H1 (cell line): ENCODE measurements around the gene ATP5F1C. TPM values are rescaled to one million over a fixed set of nuclear protein-coding genes. Genes with fewer than 3 reads are reported as not detected.

Source experiments
- BACH1 ChIP-seq: IDR thresholded peaks from 2 replicates; pipeline ENCODE4 v1.6.1; 2012; ENCODE audit warnings: low read length, improper control_type of control experiment
- CHD1 ChIP-seq: IDR thresholded peaks from 2 replicates; pipeline ENCODE4 v1.6.1; 2012; ENCODE audit warnings: low read depth, low read length, improper control_type of control experiment
- CTBP2 ChIP-seq: IDR thresholded peaks from 2 replicates; pipeline ENCODE4 v1.7.0; 2011; ENCODE audit warnings: borderline replicate concordance, mild to moderate bottlenecking, moderate library complexity, mixed read lengths, low read length; ENCODE audit not compliant: insufficient read depth, insufficient read length
- GABPA ChIP-seq: IDR thresholded peaks from 2 replicates; pipeline ENCODE4 v1.6.1; 2011; ENCODE audit warnings: mild to moderate bottlenecking, low read length, moderate library complexity, borderline replicate concordance; ENCODE audit not compliant: insufficient read depth
- RAD21 ChIP-seq, 2 experiments: IDR thresholded peaks in 1 of 2; conservative IDR thresholded peaks in 1 of 2; 2 replicates each; pipeline ENCODE4 v1.6.1; 2011; ENCODE audit warnings: low read depth in 2 of 2, low read length in 2 of 2, improper control_type of control experiment in 1 of 2, inconsistent platforms in 1 of 2, mild to moderate bottlenecking in 1 of 2, moderate library complexity in 1 of 2
- polyA plus RNA-seq, 7 experiments: library from polyadenylated mRNA; depleted of rRNA in 3 of 7; stranded (reverse) in 5 of 7; unstranded in 2 of 7; fragments of >200 nt in 5 of 7; fragments of 200-250 nt in 2 of 7; gene quantifications; 1 replicate in 5 of 7; 2 replicates in 1 of 7; 4 replicates in 1 of 7; pipeline versions ENCODE4 v1.2.1 to v1.2.3, GENCODE V29; 2011 to 2013; ENCODE audit warnings: missing spikeins in 2 of 7, mixed read lengths in 2 of 7
- total RNA-seq: library from RNA; stranded (reverse); fragmentation: NEBNext Ultra II Directional; extraction: Animal tissue kit (Norgen Biotek cat#: 25700); gene quantifications from 2 replicates; pipeline ENCODE4 v1.2.1, GENCODE V29; 2021
- TF ChIP-seq, protein P1 (sequence below): IDR thresholded peaks from 2 replicates; pipeline ENCODE4 v1.6.1; 2011; ENCODE audit warnings: low read depth, mild to moderate bottlenecking, low read length; ENCODE audit not compliant: insufficient read depth
- TF ChIP-seq, protein P2 (sequence below): IDR thresholded peaks from 2 replicates; pipeline ENCODE4 v1.6.1; 2012; ENCODE audit warnings: inconsistent platforms

The ATP5F1C gene
- total and polyA plus RNA-seq, 2 of the 8 experiments (the other 6 are each of a cell fraction or from before 2014, with no cell fraction given): 221 to 265 TPM

GRCh38 chr10:7826971-7827370, 39.0 kb downstream of the ATP5F1C start (continued):
- no peak for TF ChIP-seq GABPA
- TF ChIP-seq RAD21 (IDR thresholded peaks at IDR 0.05 in 1 of 2, conservative IDR thresholded peaks at IDR 0.05 in 1 of 2; ENCODE audit: low read depth in 2 of 2, low read length in 2 of 2): no peak
- no peak for TF ChIP-seq CHD1
- no peak for TF ChIP-seq CTBP2
- TF ChIP-seq, protein P1, sequence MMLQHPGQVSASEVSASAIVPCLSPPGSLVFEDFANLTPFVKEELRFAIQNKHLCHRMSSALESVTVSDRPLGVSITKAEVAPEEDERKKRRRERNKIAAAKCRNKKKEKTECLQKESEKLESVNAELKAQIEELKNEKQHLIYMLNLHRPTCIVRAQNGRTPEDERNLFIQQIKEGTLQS: no peak
- peak; percentile 88 for TF ChIP-seq BACH1
- TF ChIP-seq, protein P2, sequence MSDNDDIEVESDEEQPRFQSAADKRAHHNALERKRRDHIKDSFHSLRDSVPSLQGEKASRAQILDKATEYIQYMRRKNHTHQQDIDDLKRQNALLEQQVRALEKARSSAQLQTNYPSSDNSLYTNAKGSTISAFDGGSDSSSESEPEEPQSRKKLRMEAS: no peak
